Nephron progenitor cell (in vitro differentiated cells): ENCODE measurements around the gene WDR75.

Source experiments
- DNase-seq: peaks from one replicate; pipeline ENCODE4 v3.0.0; 2021
- H3K27ac Mint-ChIP-seq: 2 replicates; pipeline ENCODE4 v1.8.0; 2021; ENCODE audit warnings: mild to moderate bottlenecking, moderate library complexity, mixed read lengths
- H3K27me3 Mint-ChIP-seq: 2 replicates; pipeline ENCODE4 v1.8.0; 2021; ENCODE audit warnings: mild to moderate bottlenecking, low read depth, mixed read lengths; ENCODE audit not compliant: poor library complexity
- H3K36me3 Mint-ChIP-seq: 2 replicates; pipeline ENCODE4 v1.8.0; 2021; ENCODE audit warnings: low read depth, mixed read lengths
- H3K4me1 Mint-ChIP-seq: 2 replicates; pipeline ENCODE4 v1.8.0; 2021; ENCODE audit warnings: mixed read lengths
- H3K4me3 Mint-ChIP-seq: 2 replicates; pipeline ENCODE4 v1.8.0; 2021; ENCODE audit warnings: mild to moderate bottlenecking, moderate library complexity, mixed read lengths
- H3K9me3 Mint-ChIP-seq: 2 replicates; pipeline ENCODE4 v1.8.0; 2021; ENCODE audit warnings: mild to moderate bottlenecking, moderate library complexity, mixed read lengths
- CTCF ChIP-seq: fragments of 200-600 bp; sonication (generic); IDR thresholded peaks from 2 replicates; pipeline ENCODE4 v1.5.0; 2021; ENCODE audit warnings: antibody characterized with exemption

The WDR75 gene

DNA sequence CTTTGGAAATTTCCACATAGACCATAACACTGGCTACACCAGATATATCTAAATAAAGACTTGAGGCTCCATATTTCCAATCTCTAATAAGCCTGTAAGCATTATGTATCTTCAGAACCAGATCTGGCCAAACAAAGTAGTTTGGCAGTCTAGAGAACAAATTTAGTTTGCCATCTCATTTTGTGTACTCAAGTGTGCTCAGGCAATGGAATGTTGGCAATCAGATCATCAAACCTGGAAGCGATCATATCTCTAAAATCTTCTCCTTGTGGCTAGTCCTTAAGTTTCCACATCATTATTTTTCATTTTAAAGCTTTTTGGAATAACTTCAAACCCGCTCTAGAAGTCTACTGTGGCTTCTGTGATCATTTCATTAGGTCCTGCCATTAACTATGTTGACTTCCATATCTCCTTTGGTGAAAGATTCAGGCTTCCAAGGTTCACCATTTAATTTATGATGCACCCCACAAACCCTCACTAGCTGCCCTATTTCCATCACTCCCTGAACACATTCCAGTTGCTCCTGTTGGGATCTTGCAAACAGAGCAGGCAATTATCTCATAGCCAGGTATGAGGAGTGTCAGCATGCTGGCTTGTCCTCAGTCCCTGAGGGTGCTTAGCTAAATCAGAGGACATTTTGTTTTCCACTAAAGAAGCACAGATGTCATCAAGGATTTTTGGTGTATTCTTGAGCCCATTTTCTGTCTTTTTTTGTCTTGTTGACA, 46.2 kb downstream of the WDR75 start:
- Mint-ChIP-seq H3K27me3 (peaks cover 3% of the 10 kb centered on the region), H3K4me3 (no peak overlapping the region), H3K4me1 (no peaks in the 10 kb centered on the region), H3K27ac (no peak overlapping the region), H3K9me3 (no peaks in the 10 kb centered on the region), H3K36me3 (no peaks in the 10 kb centered on the region)
- no peak for TF ChIP-seq CTCF
- DNase-seq, result no peak

- no peak for TF ChIP-seq CTCF
- Mint-ChIP-seq H3K27ac (no peak overlapping the region), H3K27me3 (peaks cover 3% of the 10 kb centered on the region), H3K4me1 (no peaks in the 10 kb centered on the region), H3K4me3 (no peak overlapping the region), H3K9me3 (no peaks in the 10 kb centered on the region), H3K36me3 (no peaks in the 10 kb centered on the region)
- DNase-seq, result no peak
Observed at GRCh38 chr2:189488008-189488310, 46.7 kb downstream of the WDR75 start.

DNA sequence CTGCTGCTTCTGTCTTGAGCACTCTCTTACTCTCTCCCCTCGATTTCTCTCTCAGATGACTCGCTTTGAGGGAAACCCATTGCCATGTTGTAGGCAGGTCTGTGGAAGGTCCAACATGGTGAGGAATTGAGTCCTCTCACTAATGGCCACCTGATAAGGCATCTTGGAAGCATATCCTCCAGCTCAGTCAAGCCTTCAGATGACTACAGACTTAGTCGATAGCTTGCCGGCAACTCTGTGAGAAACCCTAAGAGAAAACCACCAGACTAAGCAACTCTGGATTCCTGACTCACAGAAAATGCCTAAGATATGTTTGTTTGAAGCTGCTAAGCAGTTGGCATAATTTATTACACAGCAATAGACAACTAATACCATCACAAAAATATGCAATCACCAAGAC, 51.2 kb downstream of the WDR75 start:
- no peak for DNase-seq
- no peak overlapping the region for H3K27ac Mint-ChIP-seq
- H3K4me3 Mint-ChIP-seq, result no peak overlapping the region
- no peaks in the 10 kb centered on the region for H3K4me1 Mint-ChIP-seq
- no peaks in the 10 kb centered on the region for H3K36me3 Mint-ChIP-seq
- H3K27me3 Mint-ChIP-seq, result peaks cover under 1% of the 10 kb centered on the region
- H3K9me3 Mint-ChIP-seq, result no peaks in the 10 kb centered on the region
- TF ChIP-seq CTCF, result no peak

GRCh38 chr2:189498205-189498604, 56.9 kb downstream of the WDR75 start:
- no peaks in the 10 kb centered on the region for H3K27me3 Mint-ChIP-seq
- no peak for DNase-seq

DNA sequence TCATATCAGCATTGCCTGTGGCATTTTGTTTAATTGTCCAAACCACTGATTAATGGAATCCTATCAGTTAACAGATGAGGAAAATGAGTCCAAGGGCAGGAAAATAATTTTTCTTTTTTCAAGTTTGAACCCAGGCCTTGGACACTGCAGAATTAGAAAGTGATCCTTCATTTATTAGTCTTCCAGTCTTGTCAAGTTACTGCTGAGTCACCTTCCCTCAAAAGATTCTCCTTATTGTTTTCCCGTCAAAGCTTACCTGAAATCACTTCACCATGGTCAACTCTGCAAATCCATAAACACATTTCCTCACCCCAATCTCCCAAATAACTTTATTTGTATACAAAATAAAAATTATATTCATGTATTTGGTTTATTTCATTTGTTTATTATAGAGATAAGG, 57.9 kb downstream of the WDR75 start:
- Mint-ChIP-seq H3K27ac (no peak overlapping the region), H3K36me3 (no peaks in the 10 kb centered on the region), H3K4me3 (no peak overlapping the region), H3K4me1 (no peaks in the 10 kb centered on the region), H3K27me3 (no peaks in the 10 kb centered on the region), H3K9me3 (no peaks in the 10 kb centered on the region)
- no peak for DNase-seq
- no peak for TF ChIP-seq CTCF

More at GRCh38 chr2:189498205-189498604, 56.9 kb downstream of the WDR75 start:
- no peaks in the 10 kb centered on the region for H3K36me3 Mint-ChIP-seq
- no peak overlapping the region for H3K4me3 Mint-ChIP-seq
- H3K4me1 Mint-ChIP-seq, result no peaks in the 10 kb centered on the region
- H3K27ac Mint-ChIP-seq, result no peak overlapping the region
- no peak for TF ChIP-seq CTCF
- no peaks in the 10 kb centered on the region for H3K9me3 Mint-ChIP-seq

DNA sequence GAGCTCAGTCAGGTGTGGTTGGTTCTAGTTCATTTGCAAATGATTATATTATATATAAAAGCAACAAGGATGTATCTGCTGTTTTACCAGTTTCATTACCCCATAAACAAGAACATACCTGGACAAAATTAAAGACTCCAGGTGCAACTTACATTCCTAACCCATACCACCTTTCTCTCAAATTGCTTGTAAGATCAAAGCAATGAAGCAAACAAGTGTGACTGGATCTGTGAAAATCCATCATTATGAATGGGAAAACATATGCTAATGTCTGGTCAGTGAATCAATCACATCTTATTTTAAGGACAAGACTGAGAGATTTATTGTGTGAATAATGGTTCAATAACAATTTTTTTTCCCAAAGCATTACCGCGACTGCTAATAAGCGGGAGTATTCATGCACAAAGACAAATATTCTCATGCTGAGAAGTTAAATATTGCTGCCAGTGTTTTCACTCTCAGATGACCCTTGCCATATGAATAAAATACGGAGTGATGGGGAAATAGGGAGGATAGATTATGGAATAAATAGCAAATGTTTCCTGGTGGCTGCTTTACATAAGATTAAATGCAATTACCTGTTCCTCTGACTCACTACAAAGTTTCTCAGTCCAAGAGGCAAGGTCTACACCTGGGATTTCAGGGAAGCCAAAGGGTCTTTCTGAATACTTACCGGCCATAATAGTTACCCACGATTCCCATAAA, 59.3 kb downstream of the WDR75 start:
- H3K9me3 Mint-ChIP-seq, result no peaks in the 10 kb centered on the region
- H3K27me3 Mint-ChIP-seq, result no peaks in the 10 kb centered on the region
- DNase-seq, result no peak
- TF ChIP-seq CTCF, result no peak
- H3K27ac Mint-ChIP-seq, result no peak overlapping the region
- H3K4me1 Mint-ChIP-seq, result no peaks in the 10 kb centered on the region
- H3K4me3 Mint-ChIP-seq, result no peak overlapping the region
- H3K36me3 Mint-ChIP-seq, result no peaks in the 10 kb centered on the region
